Endothelial cell of umbilical vein (primary cell): ENCODE measurements around the gene NR1H4. TPM values are rescaled to one million over a fixed set of nuclear protein-coding genes. Genes with fewer than 3 reads are reported as not detected.

Source experiments
- BruUV-seq: library from RNA; stranded (reverse); fragments of 400-500 nt; replicated peaks from 2 replicates; lab custom pipeline; 2021; lab: Mats Ljungman, UMichigan
- CTCF ChIA-PET: fragments of 300-600, 350-600 bp; sonication (Branson Sonifier 250); formaldehyde crosslinking; loops from one replicate; lab custom pipeline; 2021; ENCODE audit warnings: antibody characterized with exemption, inconsistent platforms; lab: Charles Lee
- POLR2A ChIA-PET: fragments of 300-600, 350-600 bp; sonication (Branson Sonifier 250); formaldehyde crosslinking; loops from one replicate; lab custom pipeline; 2021; ENCODE audit warnings: antibody characterized with exemption, inconsistent platforms; lab: Charles Lee
- DNase-seq: peaks from one replicate; pipeline ENCODE4 v3.0.0-alpha.2; 2011; ENCODE audit warnings: low read depth, low spot score
- FAIRE-seq: peaks from 2 replicates; lab custom pipeline; 2011; peaks lifted over from hg19 to GRCh38; lab: Jason Lieb, UNC
- H2AFZ ChIP-seq: 2 replicates; pipeline ENCODE4 v1.6.0; 2012; ENCODE audit warnings: low read depth, low read length, control low read depth, inconsistent platforms
- H3K27ac ChIP-seq: 2 replicates; pipeline ENCODE4 v1.5.1; 2011; ENCODE audit warnings: low read depth, mild to moderate bottlenecking, control low read depth, low read length, moderate library complexity; ENCODE audit not compliant: insufficient read depth
- H3K27me3 ChIP-seq, 2 experiments: 2 replicates each; pipeline versions ENCODE4 v1.6.0 to v1.6.1; 2011; ENCODE audit warnings: low read length in 2 of 2, mixed read lengths in 1 of 2; ENCODE audit not compliant: control insufficient read depth in 2 of 2, insufficient read depth in 2 of 2
- H3K36me3 ChIP-seq, 2 experiments: 2 replicates in 1 of 2; 3 replicates in 1 of 2; pipeline ENCODE4 v1.5.1; 2011; ENCODE audit warnings: low read length in 2 of 2, mild to moderate bottlenecking in 1 of 2, moderate library complexity in 1 of 2; ENCODE audit not compliant: control insufficient read depth in 2 of 2, insufficient read depth in 2 of 2; ENCODE audit errors: extremely low read depth in 1 of 2
- H3K4me1 ChIP-seq: 3 replicates; pipeline ENCODE4 v1.5.1; 2011; ENCODE audit warnings: mild to moderate bottlenecking, low read length; ENCODE audit not compliant: control insufficient read depth, insufficient read depth; ENCODE audit errors: extremely low read depth
- H3K4me2 ChIP-seq: 2 replicates; pipeline ENCODE4 v1.6.1; 2011; ENCODE audit warnings: low read length, control low read depth, mixed read lengths; ENCODE audit not compliant: insufficient read depth
- H3K4me3 ChIP-seq, 3 experiments: fragments of 200-600 bp in 1 of 3; sonication (generic), shearing (Covaris generic) in 1 of 3; replicated peaks in 1 of 3; 2 replicates each; pipeline ENCODE4 v1.5.1; 2011 to 2016; ENCODE audit warnings: control low read depth in 3 of 3, low read length in 3 of 3, mild to moderate bottlenecking in 2 of 3, inconsistent platforms in 1 of 3, low read depth in 1 of 3, moderate library complexity in 1 of 3; ENCODE audit not compliant: insufficient read depth in 1 of 3
- H3K79me2 ChIP-seq: 2 replicates; pipeline ENCODE4 v1.6.0; 2012; ENCODE audit warnings: low read length, inconsistent platforms; ENCODE audit not compliant: control insufficient read depth, insufficient read depth
- H3K9ac ChIP-seq: replicated peaks from 2 replicates; pipeline ENCODE3; 2011; ENCODE audit warnings: low read length, control low read depth; ENCODE audit not compliant: insufficient read depth; ENCODE audit errors: extremely low read depth
- H3K9me1 ChIP-seq: replicated peaks from 3 replicates; pipeline ENCODE4 v1.6.0; 2011; ENCODE audit warnings: mild to moderate bottlenecking, low read length; ENCODE audit not compliant: control insufficient read depth, insufficient read depth; ENCODE audit errors: extremely low read depth
- H3K9me3 ChIP-seq: replicated peaks from 2 replicates; pipeline ENCODE4 v1.5.1; 2012; ENCODE audit warnings: low read length, inconsistent platforms; ENCODE audit not compliant: control insufficient read depth, insufficient read depth
- H4K20me1 ChIP-seq: replicated peaks from 2 replicates; pipeline ENCODE3; 2011; ENCODE audit warnings: mild to moderate bottlenecking, low read length; ENCODE audit not compliant: control insufficient read depth, insufficient read depth; ENCODE audit errors: extremely low read depth
- EZH2 ChIP-seq: IDR thresholded peaks from 2 replicates; pipeline ENCODE4 v1.6.1; 2012; ENCODE audit warnings: borderline replicate concordance, low read depth, mild to moderate bottlenecking, moderate library complexity, low read length, inconsistent platforms; ENCODE audit not compliant: severe bottlenecking
- FOS ChIP-seq: IDR thresholded peaks from 2 replicates; pipeline ENCODE4 v1.6.1; 2011; ENCODE audit warnings: mild to moderate bottlenecking, low read length, moderate library complexity, borderline replicate concordance; ENCODE audit not compliant: insufficient read depth
- GATA2 ChIP-seq: IDR thresholded peaks from 2 replicates; pipeline ENCODE4 v1.7.0; 2011; ENCODE audit warnings: low read depth, mild to moderate bottlenecking, moderate library complexity, mixed read lengths, low read length; ENCODE audit not compliant: insufficient read length, insufficient read depth
- JUN ChIP-seq: IDR thresholded peaks from 2 replicates; pipeline ENCODE4 v1.6.1; 2011; ENCODE audit warnings: borderline replicate concordance, low read depth; ENCODE audit not compliant: insufficient read length, insufficient read depth
- MYC ChIP-seq: IDR thresholded peaks from one replicate; pipeline ENCODE4 v1.6.1; 2011; ENCODE audit warnings: mild to moderate bottlenecking, low read depth, low read length
- POLR2A ChIP-seq: IDR thresholded peaks from 2 replicates; pipeline ENCODE4 v1.6.1; 2012; ENCODE audit warnings: low read depth, mild to moderate bottlenecking, control low read depth, low read length
- POLR2AphosphoS5 ChIP-seq: IDR thresholded peaks from 2 replicates; pipeline ENCODE4 v1.6.1; 2012; ENCODE audit warnings: low read depth, mild to moderate bottlenecking, control low read depth, low read length, moderate library complexity; ENCODE audit not compliant: insufficient read depth
- dilution Hi-C: fragments of 300-500 bp; cut with MboI; formaldehyde crosslinking; loops from one replicate; pipeline ENCODE4 v1.15.0; 2019; ENCODE audit warnings: low sequenced_read_pairs; ENCODE audit not compliant: extremely low pct_ligation_motif_present
- intact Hi-C: fragments of 100-400 bp; cut with micrococcal nuclease; formaldehyde crosslinking; loops from one replicate; pipeline ENCODE4 v1.10.0; 2022
- polyA plus RNA-seq, 4 experiments: library from polyadenylated mRNA; depleted of rRNA in 3 of 4; stranded (reverse) in 3 of 4; unstranded in 1 of 4; fragments of >200 nt; gene quantifications; 2 replicates each; pipeline versions ENCODE4 v1.2.1 to v1.2.3, GENCODE V29; 2011 to 2012; ENCODE audit warnings: missing spikeins in 1 of 4
- total RNA-seq: library from RNA; stranded (reverse); gene quantifications from 2 replicates; pipeline ENCODE4 v1.2.3, GENCODE V29; 2021
- TF ChIP-seq, protein P1 (sequence below): IDR thresholded peaks from 2 replicates; pipeline ENCODE4 v1.6.1; 2011; ENCODE audit not compliant: insufficient read depth, insufficient read length
- TF ChIP-seq, protein P2 (sequence below), 2 donors: IDR thresholded peaks; 1 replicate in 1 of 2; 2 replicates in 1 of 2; pipeline ENCODE4 v1.5.1; 2011; ENCODE audit warnings: low read length in 2 of 2, mild to moderate bottlenecking in 2 of 2, moderate library complexity in 2 of 2, control low read depth in 1 of 2, inconsistent platforms in 1 of 2, low read depth in 1 of 2; ENCODE audit not compliant: insufficient read depth in 1 of 2; ENCODE audit errors: extremely low read depth in 1 of 2

NR1H4 gene
- total and polyA plus RNA-seq, 2 donors (not counting 3 experiments of a cell fraction or from before 2014, with no cell fraction given): not detected

DNA sequence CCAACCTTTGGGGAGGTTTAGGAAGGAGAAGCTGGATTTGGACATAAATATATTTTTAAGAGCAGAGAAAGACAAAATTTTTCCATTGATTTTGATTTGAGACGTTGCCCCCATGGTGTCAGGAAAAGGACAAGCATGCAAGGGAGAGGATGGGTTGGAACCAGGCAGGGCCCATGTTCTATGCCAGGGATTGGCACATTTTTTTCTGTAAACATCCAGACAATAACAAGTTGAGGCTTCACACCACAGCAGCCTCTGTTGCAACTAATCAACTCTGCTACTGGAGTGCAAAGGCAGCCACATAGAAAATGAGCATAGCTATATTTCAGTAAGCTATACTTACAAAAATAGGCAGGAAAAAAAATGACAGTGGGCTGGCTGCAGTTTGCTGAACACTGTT, 44.7 kb downstream of the NR1H4 start:
- CTCF ChIA-PET: no interaction called here
- H3K4me3 ChIP-seq: no peak overlapping the region
- no peaks in the 10 kb centered on the region for H3K36me3 ChIP-seq

DNA sequence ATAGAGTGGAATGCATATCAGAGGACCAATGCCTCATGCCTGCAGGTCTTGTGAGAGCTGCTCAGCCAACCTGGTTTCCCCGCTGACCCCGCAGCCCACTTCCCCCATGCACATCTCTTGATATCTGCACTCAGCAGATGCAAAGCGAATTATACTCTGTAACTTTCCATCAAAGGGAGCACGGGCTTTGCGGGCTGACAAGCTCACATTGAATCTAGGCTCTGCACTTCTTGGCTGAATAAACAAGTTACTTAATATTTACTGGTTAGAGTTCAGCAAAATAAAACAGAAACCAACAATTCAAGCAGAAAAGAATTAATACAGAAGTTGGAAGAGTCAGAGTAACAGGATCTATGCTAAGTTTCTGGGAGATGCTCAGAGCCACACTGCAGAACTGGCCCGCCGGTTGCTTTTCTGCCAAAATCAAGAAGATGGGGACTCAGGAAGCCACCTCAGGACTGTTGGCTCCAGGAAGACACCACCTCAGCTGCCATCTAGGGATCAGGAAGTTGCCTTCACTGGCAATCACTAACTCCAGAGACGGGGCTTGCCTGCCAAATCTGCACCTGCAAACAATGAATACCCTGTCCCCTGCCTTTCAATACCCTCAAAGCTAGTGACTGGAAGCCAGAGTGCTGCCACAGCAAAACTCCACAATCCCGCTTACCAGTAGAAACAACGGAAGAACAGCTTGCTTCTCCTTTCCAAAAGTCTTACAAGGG, 46.5 kb downstream of the NR1H4 start:
- no peaks in the 10 kb centered on the region for H3K9me3 ChIP-seq
- FAIRE-seq (no peak), DNase-seq (no peak)
- H3K79me2 ChIP-seq: no peaks in the 10 kb centered on the region
- H2AFZ ChIP-seq: no peak overlapping the region
- H3K4me1 ChIP-seq: no peaks in the 10 kb centered on the region
- dilution Hi-C loops: no loop called here
- POLR2A ChIA-PET: no interaction called here
- TF ChIP-seq JUN (no peak), MYC (no peak), POLR2A (no peak), GATA2 (no peak), EZH2 (no peak), FOS (no peak), POLR2AphosphoS5 (no peak)
- TF ChIP-seq, protein P1, sequence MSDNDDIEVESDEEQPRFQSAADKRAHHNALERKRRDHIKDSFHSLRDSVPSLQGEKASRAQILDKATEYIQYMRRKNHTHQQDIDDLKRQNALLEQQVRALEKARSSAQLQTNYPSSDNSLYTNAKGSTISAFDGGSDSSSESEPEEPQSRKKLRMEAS: no peak
- TF ChIP-seq, protein P2, sequence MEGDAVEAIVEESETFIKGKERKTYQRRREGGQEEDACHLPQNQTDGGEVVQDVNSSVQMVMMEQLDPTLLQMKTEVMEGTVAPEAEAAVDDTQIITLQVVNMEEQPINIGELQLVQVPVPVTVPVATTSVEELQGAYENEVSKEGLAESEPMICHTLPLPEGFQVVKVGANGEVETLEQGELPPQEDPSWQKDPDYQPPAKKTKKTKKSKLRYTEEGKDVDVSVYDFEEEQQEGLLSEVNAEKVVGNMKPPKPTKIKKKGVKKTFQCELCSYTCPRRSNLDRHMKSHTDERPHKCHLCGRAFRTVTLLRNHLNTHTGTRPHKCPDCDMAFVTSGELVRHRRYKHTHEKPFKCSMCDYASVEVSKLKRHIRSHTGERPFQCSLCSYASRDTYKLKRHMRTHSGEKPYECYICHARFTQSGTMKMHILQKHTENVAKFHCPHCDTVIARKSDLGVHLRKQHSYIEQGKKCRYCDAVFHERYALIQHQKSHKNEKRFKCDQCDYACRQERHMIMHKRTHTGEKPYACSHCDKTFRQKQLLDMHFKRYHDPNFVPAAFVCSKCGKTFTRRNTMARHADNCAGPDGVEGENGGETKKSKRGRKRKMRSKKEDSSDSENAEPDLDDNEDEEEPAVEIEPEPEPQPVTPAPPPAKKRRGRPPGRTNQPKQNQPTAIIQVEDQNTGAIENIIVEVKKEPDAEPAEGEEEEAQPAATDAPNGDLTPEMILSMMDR (IDR thresholded peaks at IDR 0.05; ENCODE audit: extremely low read depth in 1 of 2, insufficient read depth in 1 of 2, low read depth in 1 of 2, low read length in 2 of 2): no peak
- no peaks in the 10 kb centered on the region for H3K36me3 ChIP-seq
- intact Hi-C loops: no loop called here
- no peak overlapping the region for H3K27ac ChIP-seq
- CTCF ChIA-PET: interaction anchor here (1.4 kb wide), 1 partner anchor 115 kb away, joined by 3 read pairs; no protein-coding TSS in a partner anchor
- no peak overlapping the region for H3K4me2 ChIP-seq
- no TSS peak for BruUV-seq
- no peaks in the 10 kb centered on the region for H4K20me1 ChIP-seq
- H3K9ac ChIP-seq: no peak overlapping the region
- H3K9me1 ChIP-seq: no peaks in the 10 kb centered on the region
- H3K4me3 ChIP-seq: no peak overlapping the region
- no peaks in the 10 kb centered on the region for H3K27me3 ChIP-seq

More for the DNA sequence above, 44.7 kb downstream of the NR1H4 start:
- H3K27me3 ChIP-seq: no peaks in the 10 kb centered on the region
- no peaks in the 10 kb centered on the region for H3K9me3 ChIP-seq
- intact Hi-C loops (no loop called here), dilution Hi-C loops (no loop called here)
- no peak overlapping the region for H3K9ac ChIP-seq
- no peak overlapping the region for H3K4me2 ChIP-seq
- H4K20me1 ChIP-seq: no peaks in the 10 kb centered on the region
- no peak for FAIRE-seq
- H3K79me2 ChIP-seq: no peaks in the 10 kb centered on the region
- no peaks in the 10 kb centered on the region for H3K4me1 ChIP-seq
- no peaks in the 10 kb centered on the region for H3K9me1 ChIP-seq
- no peak overlapping the region for H3K27ac ChIP-seq
- no peak for DNase-seq
- POLR2A ChIA-PET: no interaction called here
- TF ChIP-seq POLR2AphosphoS5: no peak
- TF ChIP-seq FOS: no peak
- no peak for TF ChIP-seq MYC
- TF ChIP-seq EZH2: no peak
- no peak for TF ChIP-seq GATA2
- no peak overlapping the region for H2AFZ ChIP-seq
- BruUV-seq: no TSS peak
